Body of pancreas (tissue), 4 donors: ENCODE data around the gene YIF1B.

ENCODE experiments used
- CTCF ChIP-seq, 7 experiments: fragments of 450-650 bp in 4 of 7; fragments of 200-600 bp in 3 of 7; sonication (generic) in 3 of 7; IDR thresholded peaks; one replicate each; pipeline ENCODE4 v1.5.1; 2016 to 2019; ENCODE audit warnings: antibody characterized with exemption in 7 of 7
- POLR2A ChIP-seq, 3 donors: fragments of 450-650 bp; IDR thresholded peaks; one replicate each; pipeline ENCODE4 v1.6.1; 2016; ENCODE audit warnings: antibody characterized with exemption in 3 of 3, mild to moderate bottlenecking in 2 of 3

GRCh38 chr19:38336638-38337359 is 21.1 kb upstream of the YIF1B start:
- no peak for TF ChIP-seq CTCF (IDR thresholded peaks at IDR 0.05)
- TF ChIP-seq POLR2A (IDR thresholded peaks at IDR 0.05): peak in 1 of 3 donors; percentile 41
